Ectodermal cell (in vitro differentiated cells): Measurements from ENCODE around the gene LHFPL5.

Experiments used
- H3K27ac ChIP-seq: 2 replicates; pipeline ENCODE4 v1.7.0; 2013; ENCODE audit warnings: mild to moderate bottlenecking, low read depth, low read length; ENCODE audit not compliant: insufficient read depth, poor library complexity, severe bottlenecking
- H3K27me3 ChIP-seq: 2 replicates; pipeline ENCODE4 v1.7.0; 2013; ENCODE audit warnings: mild to moderate bottlenecking, low read length; ENCODE audit not compliant: insufficient read depth, control insufficient read depth, poor library complexity, severe bottlenecking
- H3K36me3 ChIP-seq: one replicate; pipeline ENCODE4 v1.7.0; 2013; ENCODE audit warnings: low read length; ENCODE audit not compliant: control insufficient read depth, insufficient read depth
- H3K4me1 ChIP-seq: one replicate; pipeline ENCODE4 v1.7.0; 2013; ENCODE audit warnings: low read length; ENCODE audit not compliant: control insufficient read depth, insufficient read depth
- H3K4me3 ChIP-seq: 2 replicates; pipeline ENCODE4 v1.7.0; 2013; ENCODE audit warnings: low read depth, low read length, control low read depth; ENCODE audit not compliant: insufficient read depth
- H3K9me3 ChIP-seq: 2 replicates; pipeline ENCODE4 v1.7.0; 2013; ENCODE audit warnings: mild to moderate bottlenecking, low read length, moderate library complexity; ENCODE audit not compliant: control insufficient read depth
- WGBS, 2 experiments: methylation state at CpG; one replicate each; pipeline ENCODE4 v1.1.7; 2013; ENCODE audit warnings: missing lambda C conversion rate in 2 of 2; 5-methylcytosine and 5-hydroxymethylcytosine counted together

The LHFPL5 gene

DNA sequence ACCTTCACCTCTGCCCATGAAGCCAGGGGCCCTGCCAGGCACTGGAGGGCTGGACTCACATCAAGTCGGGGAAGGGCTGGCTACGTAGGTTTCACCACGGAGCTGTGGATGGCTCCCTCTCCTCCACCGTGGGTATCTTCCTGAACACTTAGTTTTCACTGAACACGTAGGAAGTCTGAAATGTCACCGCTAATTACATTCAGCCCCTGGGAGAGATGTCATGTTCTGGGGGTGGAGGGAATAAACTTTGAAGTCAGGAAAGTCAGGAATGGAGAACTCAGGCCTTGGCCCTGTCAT, 6.5 kb downstream of the LHFPL5 start:
- no peaks in the 10 kb centered on the region for H3K4me1 ChIP-seq
- no peaks in the 10 kb centered on the region for H3K36me3 ChIP-seq
- no peaks in the 10 kb centered on the region for H3K9me3 ChIP-seq
- no peaks in the 10 kb centered on the region for H3K27me3 ChIP-seq
- H3K4me3 ChIP-seq = no peak overlapping the region
- H3K27ac ChIP-seq = no peak overlapping the region
- whole genome bisulfite sequencing, 2 experiments = 91 to 92% methylated on average over 6 of the region's 6 CpGs

DNA sequence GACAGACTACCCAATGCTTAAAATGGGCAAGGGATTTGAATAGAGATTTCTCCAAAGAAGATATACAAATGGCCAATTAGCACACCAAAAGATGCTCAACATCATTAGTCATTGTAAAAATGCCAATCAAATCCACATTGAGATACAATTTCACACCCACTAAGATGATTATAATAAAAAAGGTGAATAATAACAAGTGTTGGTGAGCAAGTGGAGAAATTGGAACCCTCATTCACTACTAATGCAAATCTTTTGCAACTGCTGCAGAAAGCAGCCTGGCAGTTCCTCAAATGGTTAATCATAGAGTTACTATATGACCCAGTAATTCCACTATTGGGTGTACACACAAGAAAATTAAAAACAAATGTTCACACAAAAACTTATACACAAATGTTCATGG, 12.4 kb downstream of the LHFPL5 start:
- H3K4me3 ChIP-seq = no peak overlapping the region
- no peak overlapping the region for H3K27ac ChIP-seq
- no peaks in the 10 kb centered on the region for H3K36me3 ChIP-seq
- no peaks in the 10 kb centered on the region for H3K9me3 ChIP-seq
- H3K4me1 ChIP-seq = no peaks in the 10 kb centered on the region
- no peaks in the 10 kb centered on the region for H3K27me3 ChIP-seq

DNA sequence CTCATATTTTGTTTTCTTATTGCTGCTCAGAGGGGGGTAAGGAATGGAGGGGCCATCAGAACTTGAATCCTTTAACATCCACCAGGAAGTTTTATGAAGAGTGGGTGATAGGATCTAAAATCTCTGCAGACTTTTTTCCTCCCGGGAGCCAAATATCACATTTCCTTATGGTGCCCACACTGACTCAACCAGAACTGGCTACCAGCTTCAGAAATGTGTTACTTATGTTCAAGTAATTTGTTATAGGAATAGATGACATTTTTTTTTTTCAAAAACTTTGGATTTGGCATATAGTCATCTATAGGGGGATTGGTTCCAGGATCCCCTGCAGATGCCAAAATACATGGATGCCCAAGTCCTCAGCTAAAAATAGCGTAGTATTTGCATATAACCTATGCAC, 18.4 kb downstream of the LHFPL5 start:
- no peak overlapping the region for H3K27ac ChIP-seq
- no peaks in the 10 kb centered on the region for H3K27me3 ChIP-seq
- H3K4me1 ChIP-seq = no peaks in the 10 kb centered on the region
- no peak overlapping the region for H3K4me3 ChIP-seq
- H3K36me3 ChIP-seq = no peaks in the 10 kb centered on the region
- no peaks in the 10 kb centered on the region for H3K9me3 ChIP-seq
- 88 to 91% methylated on average over 1 of the region's 2 CpGs for WGBS, 2 experiments

DNA sequence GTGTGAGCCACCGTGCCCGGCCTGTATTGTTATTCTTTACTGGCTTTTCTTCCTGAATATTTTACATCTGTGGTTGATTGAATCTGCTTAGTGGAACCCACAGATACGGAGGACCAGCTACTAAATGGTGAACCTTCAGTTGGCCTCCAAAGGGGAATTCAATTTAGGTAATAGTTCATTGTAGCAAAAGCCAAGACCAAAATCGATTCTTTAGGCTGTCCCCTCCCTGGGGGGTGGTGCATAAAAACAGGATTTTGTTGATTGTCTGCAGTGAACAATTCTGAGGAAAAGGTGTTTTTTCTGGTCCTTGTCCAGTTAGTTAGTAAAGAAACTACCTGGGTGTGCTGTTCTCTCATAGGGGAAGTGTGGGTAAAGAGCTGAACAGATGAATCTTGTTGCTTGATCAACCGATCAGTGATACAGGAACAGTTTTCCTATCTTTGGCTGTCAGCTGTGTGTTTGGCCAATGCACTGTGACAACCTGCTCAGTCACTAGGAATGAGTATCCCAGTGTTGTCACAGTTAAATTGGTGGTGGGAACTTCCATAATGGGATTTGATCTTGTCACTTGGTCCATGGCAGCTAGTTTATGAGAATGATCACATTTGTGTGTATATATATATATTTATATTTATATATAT, 19.5 kb downstream of the LHFPL5 start:
- 89 to 92% methylated on average over 5 of the region's 5 CpGs for WGBS, 2 experiments
- H3K27me3 ChIP-seq = no peaks in the 10 kb centered on the region
- no peak overlapping the region for H3K4me3 ChIP-seq
- no peaks in the 10 kb centered on the region for H3K9me3 ChIP-seq
- no peaks in the 10 kb centered on the region for H3K36me3 ChIP-seq
- no peak overlapping the region for H3K27ac ChIP-seq
- no peaks in the 10 kb centered on the region for H3K4me1 ChIP-seq

DNA sequence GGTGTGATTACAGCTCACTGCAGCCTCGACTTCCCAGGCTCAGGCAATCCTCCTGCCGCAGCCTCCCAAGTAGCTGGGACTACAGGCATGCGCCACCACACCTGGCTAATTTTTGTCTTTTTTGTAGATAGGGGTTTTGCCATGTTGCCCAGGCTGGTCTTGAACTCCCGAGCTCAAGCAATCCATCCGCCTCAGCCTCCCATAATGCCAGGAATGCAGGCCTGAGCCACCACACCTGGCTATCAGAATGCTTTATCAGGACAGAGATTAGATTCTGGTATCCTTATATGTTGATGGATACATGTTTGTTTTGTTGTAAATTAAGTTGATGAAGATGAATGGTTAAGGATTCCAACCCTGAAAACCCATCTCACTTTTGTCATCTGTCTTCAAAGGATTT, 24.2 kb downstream of the LHFPL5 start:
- no peaks in the 10 kb centered on the region for H3K9me3 ChIP-seq
- H3K27me3 ChIP-seq = no peaks in the 10 kb centered on the region
- H3K36me3 ChIP-seq = peaks cover 3% of the 10 kb centered on the region
- WGBS, 2 experiments = 93 to 96% methylated on average over 5 of the region's 5 CpGs
- H3K27ac ChIP-seq = no peak overlapping the region
- no peaks in the 10 kb centered on the region for H3K4me1 ChIP-seq
- no peak overlapping the region for H3K4me3 ChIP-seq

DNA sequence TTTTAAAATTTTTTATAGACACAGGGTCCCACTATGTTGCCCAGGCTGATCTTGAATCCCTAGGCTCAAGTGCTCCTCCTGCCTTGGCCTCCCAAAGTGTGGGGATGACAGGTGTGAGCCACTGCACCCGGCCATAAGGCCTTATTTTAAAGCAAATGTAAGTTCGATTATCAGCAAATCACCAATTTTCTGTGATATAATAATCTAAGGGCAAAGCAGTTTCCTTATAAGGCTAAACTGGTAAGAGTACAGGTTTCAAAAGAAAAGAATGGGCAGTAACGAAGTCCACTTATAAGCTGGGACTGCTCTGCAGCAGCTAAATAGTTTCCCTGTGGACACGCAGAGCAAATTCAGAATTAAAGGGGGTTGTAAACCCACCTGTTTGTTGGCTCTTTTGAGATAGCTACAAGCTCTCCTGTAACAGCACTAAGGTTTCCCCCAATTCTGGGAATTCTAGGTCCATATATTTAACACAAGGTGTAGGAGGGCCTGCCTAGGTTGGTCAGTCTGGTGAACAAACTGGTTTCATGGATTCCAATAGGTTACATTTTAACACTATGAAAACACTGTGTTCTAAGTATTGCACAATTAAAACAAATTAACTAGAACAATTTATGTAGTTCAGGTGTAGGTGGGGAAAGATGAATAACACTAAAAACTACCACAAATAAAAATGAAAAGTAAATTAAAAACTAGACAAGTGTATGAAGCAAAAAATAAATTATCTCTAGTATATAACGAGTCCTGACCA, 26.3 kb downstream of the LHFPL5 start:
- Histone ChIP-seq H3K27me3 (no peaks in the 10 kb centered on the region), H3K27ac (no peak overlapping the region), H3K4me1 (no peaks in the 10 kb centered on the region), H3K9me3 (no peaks in the 10 kb centered on the region), H3K36me3 (peaks cover 11% of the 10 kb centered on the region), H3K4me3 (no peak overlapping the region)
- WGBS, 2 experiments = 94 to 97% methylated on average over 5 of the region's 5 CpGs

DNA sequence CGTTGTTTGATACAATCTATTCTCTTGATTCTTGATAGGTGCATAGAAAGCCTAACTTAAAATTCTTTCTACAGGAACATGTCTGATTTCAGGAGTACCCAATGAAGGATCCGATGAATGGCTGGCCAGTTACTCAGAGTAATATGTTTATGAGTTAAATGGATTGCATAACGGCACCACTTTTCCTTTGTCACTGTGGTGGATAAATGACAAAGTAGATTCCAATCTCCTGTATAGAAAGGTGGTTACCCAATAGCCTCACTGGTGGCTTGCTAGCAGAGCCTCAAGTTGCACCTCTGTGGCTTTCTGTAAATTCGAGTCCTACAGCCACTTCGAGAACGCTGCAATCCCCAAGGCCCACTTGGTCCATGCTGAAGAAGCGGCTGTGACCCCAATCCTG, 28.4 kb downstream of the LHFPL5 start:
- 92 to 96% methylated on average over 7 of the region's 7 CpGs for WGBS, 2 experiments
- no peaks in the 10 kb centered on the region for H3K9me3 ChIP-seq
- H3K27me3 ChIP-seq = no peaks in the 10 kb centered on the region
- peaks cover 16% of the 10 kb centered on the region for H3K36me3 ChIP-seq
- no peak overlapping the region for H3K27ac ChIP-seq
- no peaks in the 10 kb centered on the region for H3K4me1 ChIP-seq
- no peak overlapping the region for H3K4me3 ChIP-seq

DNA sequence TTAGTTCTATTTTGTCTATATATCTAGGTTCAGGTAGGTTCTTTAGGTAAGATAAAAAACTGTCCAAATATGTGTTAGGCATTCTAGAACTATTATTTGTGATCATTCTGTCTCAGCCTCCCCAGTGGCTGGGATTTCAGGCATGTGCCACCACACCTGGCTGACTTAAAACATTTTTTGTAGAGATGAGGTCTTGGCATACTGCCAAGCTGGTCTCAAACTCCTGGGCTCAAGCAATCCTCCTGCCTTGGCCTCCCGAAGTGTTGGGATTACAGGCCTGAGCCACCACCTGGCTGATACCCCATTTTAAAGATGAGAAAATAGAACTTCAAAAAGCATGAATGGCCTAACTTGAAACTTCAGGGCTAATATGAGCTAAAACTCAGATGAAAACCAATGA, 33.9 kb downstream of the LHFPL5 start:
- Histone ChIP-seq H3K9me3 (no peaks in the 10 kb centered on the region), H3K4me3 (no peak overlapping the region), H3K36me3 (peaks cover 40% of the 10 kb centered on the region), H3K27me3 (no peaks in the 10 kb centered on the region), H3K27ac (no peak overlapping the region), H3K4me1 (no peaks in the 10 kb centered on the region)
- WGBS, 2 experiments = 63 to 71% methylated on average over 1 of the region's 1 CpG

DNA sequence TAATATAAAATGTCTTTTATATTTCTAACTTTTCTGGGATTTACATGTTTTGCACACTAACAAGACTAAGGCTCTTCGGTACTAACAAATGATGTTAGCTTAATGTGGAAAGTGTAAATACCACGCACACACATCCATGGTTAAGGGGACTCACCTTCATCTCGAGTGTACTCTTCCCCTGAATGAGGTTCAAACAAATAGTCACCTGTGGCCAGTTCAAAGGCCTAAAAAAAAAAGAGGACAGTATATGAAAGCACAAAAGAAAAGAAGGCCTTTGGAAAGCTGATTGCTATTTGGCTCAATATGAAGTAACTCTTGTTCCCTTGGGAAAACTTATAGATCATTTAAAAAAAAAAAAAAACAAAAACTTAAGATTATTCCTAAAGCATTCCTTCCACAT, 37.2 kb downstream of the LHFPL5 start:
- H3K27me3 ChIP-seq = no peaks in the 10 kb centered on the region
- peaks cover 46% of the 10 kb centered on the region for H3K36me3 ChIP-seq

DNA sequence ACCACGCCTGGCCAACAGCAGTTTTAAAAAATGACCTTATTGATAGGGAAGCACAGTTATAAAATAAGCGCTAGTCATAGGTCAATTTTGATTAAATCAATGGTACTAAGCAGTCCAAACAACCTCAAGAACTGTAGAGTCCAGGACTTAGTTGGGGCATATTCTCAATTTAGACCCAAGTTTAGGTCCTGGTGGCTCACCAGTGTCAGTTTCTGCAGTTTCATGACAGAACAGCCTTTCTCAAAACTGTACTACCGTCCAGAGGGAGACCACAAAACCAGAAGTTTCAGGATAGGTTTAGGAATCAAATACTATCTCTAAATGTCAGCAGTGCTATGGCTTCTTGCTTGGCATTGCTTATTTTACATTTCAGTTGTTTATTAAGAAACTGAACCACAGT, 39.1 kb downstream of the LHFPL5 start:
- H3K36me3 ChIP-seq = peaks cover 46% of the 10 kb centered on the region
- 94 to 95% methylated on average over 3 of the region's 3 CpGs for WGBS, 2 experiments
- no peak overlapping the region for H3K4me3 ChIP-seq
- no peaks in the 10 kb centered on the region for H3K4me1 ChIP-seq
- H3K27ac ChIP-seq = no peak overlapping the region
- peaks cover 5% of the 10 kb centered on the region for H3K9me3 ChIP-seq
- no peaks in the 10 kb centered on the region for H3K27me3 ChIP-seq

More for the DNA sequence above, 37.2 kb downstream of the LHFPL5 start:
- Histone ChIP-seq H3K4me1 (no peaks in the 10 kb centered on the region), H3K4me3 (no peak overlapping the region), H3K9me3 (no peaks in the 10 kb centered on the region), H3K27ac (no peak overlapping the region)
- WGBS, 2 experiments = 99 to 100% methylated on average over 3 of the region's 3 CpGs
